HL-60/S4 treated with phorbol 12-myristate 13-acetate at 8.2 ng/mL for 4 days and 3 days (cell line): ENCODE measurements around the gene GPATCH4.
"Not testable (repeated sequence)": the region's sequence is repeated elsewhere in the genome, so short reads cannot be mapped to it uniquely, and the experiment has no call there.

Experiments
- in situ Hi-C: fragments of 300-500 bp; cut with MboI; formaldehyde crosslinking; loops from 2 replicates; pipeline ENCODE4 v1.15.0; 2022; ENCODE audit warnings: low sequenced_read_pairs

Gene GPATCH4

DNA sequence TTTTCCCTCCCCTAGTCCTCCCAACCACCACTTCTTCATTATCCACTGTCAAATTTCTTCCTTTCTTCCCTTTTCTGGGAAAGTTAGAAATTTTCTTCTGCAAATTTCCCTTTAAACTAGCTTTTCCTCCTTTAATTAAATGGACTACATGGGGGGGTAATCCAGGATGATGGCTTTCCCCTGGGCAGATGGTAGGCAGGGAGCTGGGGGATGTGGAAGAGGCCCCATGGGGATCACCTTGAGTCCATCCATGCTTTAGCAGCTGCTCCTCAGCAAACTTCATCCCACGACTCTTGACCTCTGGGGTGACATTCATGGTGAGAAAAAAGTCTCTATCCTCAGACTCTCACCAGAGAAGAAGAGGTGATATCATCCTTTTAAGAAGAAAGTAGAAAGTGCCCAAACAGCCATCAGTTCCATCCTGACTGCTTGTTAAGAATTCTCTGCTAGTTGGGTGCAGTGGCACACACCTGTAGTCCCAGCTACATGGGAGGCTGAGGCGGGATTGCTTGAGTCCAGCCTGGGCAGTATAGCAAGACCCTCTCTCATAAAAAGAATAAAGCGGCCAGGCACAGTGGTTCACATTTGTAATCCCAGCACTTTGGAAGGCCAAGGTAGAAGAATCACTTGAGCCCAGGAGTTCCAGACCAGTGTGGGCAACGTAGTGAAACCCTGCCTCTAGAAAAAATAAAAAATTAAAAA lies 2.4 kb downstream of the GPATCH4 start:
- in situ Hi-C loops = no loop called here

- in situ Hi-C loops = no loop called here
Measured at GRCh38 chr1:156598125-156598524, 3.2 kb downstream of the GPATCH4 start.

DNA sequence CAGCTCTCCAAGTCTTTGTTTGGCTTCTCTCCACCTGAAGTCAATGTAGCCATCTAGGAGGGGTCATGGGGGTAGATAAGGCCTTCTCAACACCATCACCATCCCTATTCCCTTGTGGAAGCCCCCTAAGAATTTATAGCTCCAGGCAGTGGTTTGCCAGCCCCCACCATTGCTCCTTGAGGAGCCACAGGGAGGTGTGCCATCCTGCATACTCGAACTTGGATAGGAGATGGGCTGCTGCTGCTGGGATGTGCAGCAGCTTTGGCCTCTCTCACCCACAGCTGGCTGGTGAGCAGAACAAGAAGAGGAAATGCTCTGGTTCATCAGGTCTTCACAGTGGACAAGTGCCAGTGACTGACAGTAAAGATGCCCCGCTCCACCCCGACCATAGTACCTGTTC lies 4.9 kb downstream of the GPATCH4 start:
- in situ Hi-C loops = no loop called here

- in situ Hi-C loops = no loop called here
Measured at GRCh38 chr1:156595016-156595415, 6.3 kb downstream of the GPATCH4 start.

- in situ Hi-C loops = no loop called here
Measured at GRCh38 chr1:156594190-156594589, 7.1 kb downstream of the GPATCH4 start.

DNA sequence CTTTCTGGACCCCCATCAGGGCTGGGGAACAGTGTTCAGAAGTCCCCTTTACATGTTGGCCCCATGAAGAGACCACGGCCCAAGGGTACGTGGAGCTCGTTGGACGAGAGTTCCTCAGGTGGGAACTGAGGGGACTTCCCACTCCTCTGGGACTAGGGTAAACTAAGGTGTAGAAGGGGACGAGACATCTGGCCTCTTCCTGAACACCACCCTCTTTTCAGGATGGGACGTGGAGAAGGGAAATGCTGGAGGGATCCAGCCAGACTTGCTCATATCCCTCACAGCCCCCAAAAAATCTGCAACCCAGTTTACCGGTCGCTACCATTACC lies 7.7 kb downstream of the GPATCH4 start:
- in situ Hi-C loops = no loop called here

DNA sequence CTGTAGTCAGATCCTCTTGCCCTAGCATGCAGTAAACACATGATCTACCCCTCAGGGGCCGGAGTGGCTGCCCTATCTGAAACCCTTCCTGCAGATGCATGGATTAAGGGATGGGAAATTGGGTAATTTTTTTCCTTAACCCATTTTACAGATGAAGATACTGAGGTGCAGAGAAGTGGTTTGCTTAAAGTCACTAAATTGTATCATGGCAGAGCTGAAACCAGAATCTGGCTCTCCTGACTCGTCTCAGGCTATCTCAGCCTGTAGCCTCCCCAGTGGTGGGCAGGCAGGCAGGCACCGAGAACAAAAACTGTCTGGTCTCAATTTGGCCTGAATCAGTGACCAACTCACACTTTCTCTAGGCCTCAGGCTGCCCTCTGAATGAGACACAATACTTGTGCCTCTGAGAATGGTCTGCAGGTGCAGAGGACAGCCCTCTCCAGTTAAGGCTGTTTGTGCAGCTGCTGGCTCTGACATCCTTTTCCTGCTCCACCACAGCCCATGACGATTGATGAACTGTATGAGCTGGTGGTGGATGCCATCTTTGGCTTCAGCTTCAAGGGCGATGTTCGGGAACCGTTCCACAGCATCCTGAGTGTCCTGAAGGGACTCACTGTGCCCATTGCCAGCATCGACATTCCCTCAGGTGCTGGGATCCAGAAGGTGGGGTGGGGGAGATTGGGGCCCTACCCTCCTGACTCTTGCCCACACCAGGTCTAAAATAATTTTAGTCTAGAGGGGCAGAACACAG lies 8.2 kb downstream of the GPATCH4 start:
- in situ Hi-C loops = no loop called here

GRCh38 chr1:156592158-156592909 lies 8.9 kb downstream of the GPATCH4 start:
- in situ Hi-C loops = no loop called here

DNA sequence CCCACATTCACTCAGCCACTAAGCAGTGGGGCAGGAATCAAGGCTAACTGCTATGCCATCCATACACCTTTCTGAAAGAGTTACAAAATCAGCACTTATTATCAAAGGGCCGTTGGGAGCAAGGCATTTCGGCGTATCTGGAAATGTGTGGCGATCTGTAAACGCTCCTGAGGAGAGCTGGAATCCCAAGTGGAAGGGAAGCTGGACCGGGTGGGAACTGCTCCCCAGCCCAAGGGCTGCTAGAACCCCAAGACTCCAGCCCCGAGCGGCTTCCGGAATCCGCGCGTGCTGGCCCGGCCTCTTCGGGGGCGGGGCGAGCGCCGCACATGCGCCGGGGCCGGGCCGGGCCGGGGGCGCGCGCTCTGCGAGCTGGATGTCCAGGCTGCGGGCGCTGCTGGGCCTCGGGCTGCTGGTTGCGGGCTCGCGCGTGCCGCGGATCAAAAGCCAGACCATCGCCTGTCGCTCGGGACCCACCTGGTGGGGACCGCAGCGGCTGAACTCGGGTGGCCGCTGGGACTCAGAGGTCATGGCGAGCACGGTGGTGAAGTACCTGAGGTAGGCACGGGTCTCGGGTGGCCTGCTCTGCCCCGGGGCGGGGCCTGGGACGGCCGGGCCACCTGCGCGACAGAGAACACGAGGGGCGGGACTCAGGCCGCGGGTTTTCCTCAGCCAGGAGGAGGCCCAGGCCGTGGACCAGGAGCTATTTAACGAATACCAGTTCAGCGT lies 9.7 kb downstream of the GPATCH4 start, which contains the start of gene NAXE:
NAXE (plus strand) TSS at position 345 of the 726 bp plus-strand sequence; CDS start at position 374, 29 bp downstream.
- in situ Hi-C loops = no loop called here

DNA sequence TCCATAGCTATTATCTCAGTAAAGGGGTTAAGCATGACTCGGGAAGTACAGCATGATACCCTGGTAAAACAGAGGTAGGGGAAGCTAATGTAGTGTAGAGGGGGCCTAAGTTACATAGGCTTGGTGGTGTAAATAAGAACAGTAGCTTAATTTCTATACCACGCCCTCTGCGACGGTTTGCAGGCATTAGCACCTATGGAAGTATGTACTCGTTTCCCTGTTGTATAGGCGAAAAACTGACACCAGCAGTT lies 10.2 kb downstream of the GPATCH4 start:
- in situ Hi-C loops = no loop called here

GRCh38 chr1:156590326-156591180 lies 10.7 kb downstream of the GPATCH4 start:
- in situ Hi-C loops = no loop called here

DNA sequence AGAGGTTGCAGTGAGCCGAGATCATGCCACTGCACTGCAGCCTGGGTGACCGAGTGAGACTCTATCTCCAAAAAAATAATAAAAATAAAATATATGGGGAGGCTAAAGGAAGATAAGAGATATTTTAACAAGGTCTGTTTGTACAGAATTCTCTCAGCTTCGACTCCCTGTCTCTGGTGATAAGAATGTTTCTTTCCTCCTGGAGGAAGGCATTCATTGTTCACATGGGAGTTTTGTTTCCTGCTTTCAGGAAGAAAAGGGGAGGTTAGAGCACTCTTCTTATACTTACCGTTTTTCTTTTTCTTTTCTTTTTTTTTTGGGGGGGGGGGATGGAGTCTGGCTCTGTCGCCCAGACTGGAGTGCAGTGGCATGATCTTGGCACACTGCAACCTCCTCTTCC lies 11.7 kb downstream of the GPATCH4 start:
- in situ Hi-C loops = no loop called here

DNA sequence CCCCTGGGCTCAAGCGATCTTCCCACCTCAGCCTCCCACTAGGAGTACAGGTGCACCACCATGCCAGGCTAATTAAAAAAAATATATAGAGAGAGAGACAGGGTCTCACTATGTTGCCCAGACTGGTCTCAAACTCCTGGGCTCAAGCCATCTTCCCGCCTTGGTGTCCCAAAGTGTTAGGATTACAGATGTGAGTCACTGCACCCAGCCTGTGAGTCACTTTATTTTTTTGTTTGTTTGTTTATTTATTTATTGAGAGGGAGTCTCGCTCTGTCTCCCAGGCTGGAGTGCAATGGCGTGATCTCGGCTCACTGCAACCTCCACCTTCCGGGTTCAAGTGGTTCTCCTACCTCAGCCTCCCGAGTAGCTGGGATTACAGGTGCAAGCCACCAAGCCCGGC lies 13.4 kb downstream of the GPATCH4 start:
- in situ Hi-C loops = not testable (repeated sequence)

- in situ Hi-C loops = no loop called here
Measured at GRCh38 chr1:156586892-156587477, 14.3 kb downstream of the GPATCH4 start.

DNA sequence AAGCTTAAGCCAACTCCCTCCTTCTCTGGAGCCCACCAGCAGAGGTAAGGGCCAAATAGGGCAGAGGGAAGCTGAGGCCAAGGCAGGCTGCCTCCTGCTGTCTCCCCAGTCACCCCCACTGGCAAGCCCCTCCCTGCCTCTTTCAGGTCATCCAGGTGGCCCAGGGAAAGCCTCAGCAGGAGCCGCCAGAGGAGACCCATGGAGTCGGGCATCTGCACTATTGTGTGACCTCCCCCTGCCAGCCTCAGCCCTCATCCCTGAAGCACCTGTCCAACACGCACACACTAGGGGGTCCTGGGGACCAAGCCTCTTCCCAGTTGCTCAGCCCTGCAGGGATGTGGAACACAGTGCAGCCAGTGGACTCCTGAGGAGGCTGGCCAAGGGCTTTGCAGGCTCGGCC lies 15.0 kb downstream of the GPATCH4 start:
- in situ Hi-C loops = no loop called here

GRCh38 chr1:156584813-156585212 lies 16.5 kb downstream of the GPATCH4 start:
- in situ Hi-C loops = no loop called here

GRCh38 chr1:156583821-156584622 lies 17.3 kb downstream of the GPATCH4 start:
- in situ Hi-C loops = no loop called here

GRCh38 chr1:156582388-156583017 lies 18.8 kb downstream of the GPATCH4 start:
- in situ Hi-C loops = no loop called here
